ENCODE measurements around the gene PIGZ.

GRCh38 chr3:196981657-196982056 lies 13.0 kb upstream of the PIGZ start:
- TF ChIP-seq CTCF (IDR thresholded peaks at IDR 0.05), result no peak
- no peak for TF ChIP-seq POLR2A (IDR thresholded peaks at IDR 0.05)
- no peak for TF ChIP-seq POLR2AphosphoS5 (IDR thresholded peaks at IDR 0.05)
